ENCODE results near the gene TMEFF1.

TMEFF1 gene

GRCh38 chr9:100447041-100447440 is 25.9 kb upstream of the TMEFF1 start:
- DNase-seq (ENCODE audit: low read depth, low spot score): no peak

- no peak for DNase-seq (ENCODE audit: low read depth, low spot score)
Measured at GRCh38 chr9:100448266-100448665, 24.7 kb upstream of the TMEFF1 start.

- DNase-seq (ENCODE audit: low read depth, low spot score): no peak
Measured at GRCh38 chr9:100449420-100449819, 23.5 kb upstream of the TMEFF1 start.

- DNase-seq (ENCODE audit: low read depth, low spot score): no peak
Measured at GRCh38 chr9:100452894-100453293, 20.1 kb upstream of the TMEFF1 start.

- no peak for DNase-seq (ENCODE audit: low read depth, low spot score)
Measured at GRCh38 chr9:100455470-100455869, 17.5 kb upstream of the TMEFF1 start.

GRCh38 chr9:100457517-100457916 is 15.4 kb upstream of the TMEFF1 start:
- DNase-seq (ENCODE audit: low read depth, low spot score): no peak

- DNase-seq (ENCODE audit: low read depth, low spot score): no peak
Measured at GRCh38 chr9:100459963-100460362, 13.0 kb upstream of the TMEFF1 start.

- DNase-seq (ENCODE audit: low read depth, low spot score): no peak
Measured at GRCh38 chr9:100465274-100465673, 7.7 kb upstream of the TMEFF1 start.

GRCh38 chr9:100465761-100466160 is 7.2 kb upstream of the TMEFF1 start:
- DNase-seq (ENCODE audit: low read depth, low spot score): no peak

- DNase-seq (ENCODE audit: low read depth, low spot score): no peak
Measured at GRCh38 chr9:100466171-100466828, 6.6 kb upstream of the TMEFF1 start.

- DNase-seq (ENCODE audit: low read depth, low spot score): no peak
Measured at GRCh38 chr9:100466829-100467221, 6.1 kb upstream of the TMEFF1 start.

- no peak for DNase-seq (ENCODE audit: low read depth, low spot score)
Measured at GRCh38 chr9:100468041-100468440, 4.9 kb upstream of the TMEFF1 start.

- DNase-seq (ENCODE audit: low read depth, low spot score): no peak
Measured at GRCh38 chr9:100472268-100472667, 681 bp upstream of the TMEFF1 start.

GRCh38 chr9:100473276-100474081 is 530 bp downstream of the TMEFF1 start:
- no peak for DNase-seq (ENCODE audit: low read depth, low spot score)

- DNase-seq (ENCODE audit: low read depth, low spot score): no peak
Measured at GRCh38 chr9:100474082-100474923, 1.4 kb downstream of the TMEFF1 start.

GRCh38 chr9:100474924-100475276 is 2.0 kb downstream of the TMEFF1 start:
- no peak for DNase-seq (ENCODE audit: low read depth, low spot score)

GRCh38 chr9:100477241-100477640 is 4.3 kb downstream of the TMEFF1 start:
- DNase-seq (ENCODE audit: low read depth, low spot score): no peak

GRCh38 chr9:100478192-100478591 is 5.2 kb downstream of the TMEFF1 start:
- no peak for DNase-seq (ENCODE audit: low read depth, low spot score)

GRCh38 chr9:100479820-100480219 is 6.9 kb downstream of the TMEFF1 start:
- DNase-seq (ENCODE audit: low read depth, low spot score): no peak

GRCh38 chr9:100485196-100485595 is 12.2 kb downstream of the TMEFF1 start:
- no peak for DNase-seq (ENCODE audit: low read depth, low spot score)

- DNase-seq (ENCODE audit: low read depth, low spot score): no peak
Measured at GRCh38 chr9:100486479-100487176, 13.7 kb downstream of the TMEFF1 start.

GRCh38 chr9:100488177-100488576 is 15.2 kb downstream of the TMEFF1 start:
- no peak for DNase-seq (ENCODE audit: low read depth, low spot score)
